Nephron progenitor cell (in vitro differentiated cells): ENCODE results near the gene KRT81.

Experiments
- DNase-seq: peaks from one replicate; pipeline ENCODE4 v3.0.0; 2021
- H3K27ac Mint-ChIP-seq: 2 replicates; pipeline ENCODE4 v1.8.0; 2021; ENCODE audit warnings: mild to moderate bottlenecking, moderate library complexity, mixed read lengths
- H3K27me3 Mint-ChIP-seq: 2 replicates; pipeline ENCODE4 v1.8.0; 2021; ENCODE audit warnings: mild to moderate bottlenecking, low read depth, mixed read lengths; ENCODE audit not compliant: poor library complexity
- H3K36me3 Mint-ChIP-seq: 2 replicates; pipeline ENCODE4 v1.8.0; 2021; ENCODE audit warnings: low read depth, mixed read lengths
- H3K4me1 Mint-ChIP-seq: 2 replicates; pipeline ENCODE4 v1.8.0; 2021; ENCODE audit warnings: mixed read lengths
- H3K4me3 Mint-ChIP-seq: 2 replicates; pipeline ENCODE4 v1.8.0; 2021; ENCODE audit warnings: mild to moderate bottlenecking, moderate library complexity, mixed read lengths
- H3K9me3 Mint-ChIP-seq: 2 replicates; pipeline ENCODE4 v1.8.0; 2021; ENCODE audit warnings: mild to moderate bottlenecking, moderate library complexity, mixed read lengths
- TF ChIP-seq, protein P1 (sequence below): fragments of 200-600 bp; sonication (generic); IDR thresholded peaks from 2 replicates; pipeline ENCODE4 v1.5.0; 2021; ENCODE audit warnings: antibody characterized with exemption

KRT81 gene

DNA sequence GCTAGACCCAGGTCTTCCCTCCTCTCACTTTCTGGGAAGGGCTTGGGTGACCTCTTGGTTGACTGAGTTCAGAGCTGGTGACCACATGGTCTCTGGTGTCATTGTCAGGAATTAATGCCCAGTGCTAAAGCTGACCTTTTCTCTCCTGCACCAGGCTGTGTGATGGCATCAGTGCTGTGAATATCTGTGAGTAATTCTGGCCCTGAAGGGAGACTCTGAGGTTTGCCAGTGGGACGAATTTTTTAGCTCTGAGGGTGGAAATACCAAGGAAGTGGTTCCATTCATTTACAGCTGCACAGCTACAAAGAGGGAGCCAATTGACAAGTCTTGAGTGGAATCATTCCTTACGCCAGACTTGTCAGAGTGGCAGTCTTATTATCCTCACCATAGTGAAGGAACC lies 23.1 kb downstream of the KRT81 start:
- Mint-ChIP-seq H3K4me1 (peaks cover 7% of the 10 kb centered on the region), H3K36me3 (no peaks in the 10 kb centered on the region), H3K4me3 (no peak overlapping the region), H3K27ac (no peak overlapping the region), H3K27me3 (peaks cover 33% of the 10 kb centered on the region), H3K9me3 (no peaks in the 10 kb centered on the region)
- TF ChIP-seq, protein P1, sequence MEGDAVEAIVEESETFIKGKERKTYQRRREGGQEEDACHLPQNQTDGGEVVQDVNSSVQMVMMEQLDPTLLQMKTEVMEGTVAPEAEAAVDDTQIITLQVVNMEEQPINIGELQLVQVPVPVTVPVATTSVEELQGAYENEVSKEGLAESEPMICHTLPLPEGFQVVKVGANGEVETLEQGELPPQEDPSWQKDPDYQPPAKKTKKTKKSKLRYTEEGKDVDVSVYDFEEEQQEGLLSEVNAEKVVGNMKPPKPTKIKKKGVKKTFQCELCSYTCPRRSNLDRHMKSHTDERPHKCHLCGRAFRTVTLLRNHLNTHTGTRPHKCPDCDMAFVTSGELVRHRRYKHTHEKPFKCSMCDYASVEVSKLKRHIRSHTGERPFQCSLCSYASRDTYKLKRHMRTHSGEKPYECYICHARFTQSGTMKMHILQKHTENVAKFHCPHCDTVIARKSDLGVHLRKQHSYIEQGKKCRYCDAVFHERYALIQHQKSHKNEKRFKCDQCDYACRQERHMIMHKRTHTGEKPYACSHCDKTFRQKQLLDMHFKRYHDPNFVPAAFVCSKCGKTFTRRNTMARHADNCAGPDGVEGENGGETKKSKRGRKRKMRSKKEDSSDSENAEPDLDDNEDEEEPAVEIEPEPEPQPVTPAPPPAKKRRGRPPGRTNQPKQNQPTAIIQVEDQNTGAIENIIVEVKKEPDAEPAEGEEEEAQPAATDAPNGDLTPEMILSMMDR = no peak
- no peak for DNase-seq

DNA sequence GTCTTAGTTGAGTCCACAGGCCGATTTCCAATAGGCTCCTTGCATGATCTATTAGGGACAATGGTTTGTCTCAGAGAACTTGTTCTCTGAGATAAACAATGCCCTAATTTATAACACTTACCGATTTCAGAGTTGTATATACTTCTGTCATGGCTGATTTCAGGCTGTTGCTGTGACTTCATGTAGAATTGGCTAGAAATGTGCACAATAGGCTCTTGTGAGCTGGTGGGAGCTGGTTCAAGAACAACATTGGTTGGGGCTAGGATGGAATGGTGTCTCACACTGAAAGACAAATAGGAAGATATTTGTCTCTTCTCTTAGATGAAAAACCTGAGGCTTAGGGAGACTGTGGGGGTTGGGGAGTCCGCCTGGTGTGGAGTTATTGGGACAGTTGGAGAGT lies 23.6 kb downstream of the KRT81 start:
- DNase-seq = no peak
- Mint-ChIP-seq H3K27ac (no peak overlapping the region), H3K4me3 (no peak overlapping the region), H3K4me1 (peaks cover 7% of the 10 kb centered on the region), H3K9me3 (peaks cover 5% of the 10 kb centered on the region), H3K27me3 (peaks cover 29% of the 10 kb centered on the region), H3K36me3 (no peaks in the 10 kb centered on the region)
- TF ChIP-seq, protein P1 = no peak

DNA sequence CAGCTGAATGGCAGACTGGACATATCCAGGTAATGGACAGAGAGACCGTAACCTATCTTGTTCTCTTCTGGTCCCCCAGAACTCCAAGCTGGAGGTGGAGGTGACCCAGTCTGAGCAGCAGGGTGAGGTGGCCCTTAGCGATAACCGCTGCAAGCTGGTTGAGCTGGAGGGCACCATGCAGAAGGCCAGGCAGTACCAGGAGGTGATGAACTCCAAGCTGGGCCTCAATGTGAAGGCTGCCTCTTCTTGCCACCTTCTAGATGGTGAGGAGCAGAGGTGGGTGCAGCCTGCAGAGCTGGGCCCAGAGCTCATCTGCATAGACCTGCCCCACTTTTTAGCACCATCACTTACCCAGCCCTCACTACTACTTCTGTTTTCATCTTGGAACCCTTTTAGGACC lies 24.1 kb downstream of the KRT81 start:
- Mint-ChIP-seq H3K36me3 (no peaks in the 10 kb centered on the region), H3K27ac (no peak overlapping the region), H3K9me3 (peaks cover 9% of the 10 kb centered on the region), H3K4me1 (peaks cover 7% of the 10 kb centered on the region), H3K4me3 (no peak overlapping the region), H3K27me3 (peaks cover 29% of the 10 kb centered on the region)
- no peak for DNase-seq
- TF ChIP-seq, protein P1 = no peak

GRCh38 chr12:52266514-52266913 lies 24.8 kb downstream of the KRT81 start:
- H3K27me3 Mint-ChIP-seq = peaks cover 26% of the 10 kb centered on the region
- H3K9me3 Mint-ChIP-seq = peaks cover 15% of the 10 kb centered on the region
- H3K27ac Mint-ChIP-seq = no peak overlapping the region
- DNase-seq = no peak
- H3K36me3 Mint-ChIP-seq = peaks cover 3% of the 10 kb centered on the region
- peaks cover 12% of the 10 kb centered on the region for H3K4me1 Mint-ChIP-seq
- TF ChIP-seq, protein P1 = no peak
- H3K4me3 Mint-ChIP-seq = no peak overlapping the region

DNA sequence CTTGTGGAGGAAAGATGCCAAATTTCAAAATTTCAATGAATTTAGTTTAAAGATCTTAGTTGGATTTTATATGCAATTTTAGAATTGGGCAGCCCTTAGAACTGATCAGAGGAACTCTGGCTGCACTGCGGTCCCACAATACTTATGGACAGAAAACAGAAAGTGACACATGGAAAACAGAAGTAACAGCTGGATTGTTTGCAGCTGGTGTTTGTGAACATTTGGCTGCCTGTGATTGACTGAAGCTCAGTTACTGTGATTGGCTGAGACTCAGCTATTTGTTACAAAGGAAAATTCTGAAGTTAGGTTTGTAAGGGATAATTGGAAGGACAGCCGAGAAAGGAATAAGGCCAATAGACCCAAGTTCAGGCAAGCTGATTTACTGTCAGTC lies 26.9 kb downstream of the KRT81 start:
- DNase-seq = no peak
- H3K4me3 Mint-ChIP-seq = no peak overlapping the region
- peaks cover 26% of the 10 kb centered on the region for H3K27me3 Mint-ChIP-seq
- H3K27ac Mint-ChIP-seq = peak overlapping the region; percentile 57
- peaks cover 10% of the 10 kb centered on the region for H3K36me3 Mint-ChIP-seq
- peaks cover 36% of the 10 kb centered on the region for H3K9me3 Mint-ChIP-seq
- H3K4me1 Mint-ChIP-seq = peaks cover 31% of the 10 kb centered on the region
- TF ChIP-seq, protein P1 = no peak

- Mint-ChIP-seq H3K27me3 (peaks cover 28% of the 10 kb centered on the region), H3K4me1 (peaks cover 31% of the 10 kb centered on the region)
These were observed 27.4 kb downstream of the KRT81 start for GRCh38 chr12:52263761-52264434.

More at GRCh38 chr12:52263761-52264434, 27.4 kb downstream of the KRT81 start:
- Mint-ChIP-seq H3K9me3 (peaks cover 41% of the 10 kb centered on the region), H3K27ac (peak overlapping the region; percentile 57), H3K36me3 (peaks cover 10% of the 10 kb centered on the region), H3K4me3 (no peak overlapping the region)
- no peak for DNase-seq
- TF ChIP-seq, protein P1 = no peak
